CD1c-positive myeloid dendritic cell (primary cell): ENCODE data around the gene ZNF319.
"Not testable (repeated sequence)": the region's sequence is repeated elsewhere in the genome, so short reads cannot be mapped to it uniquely, and the experiment has no call there.

Source experiments
- DNase-seq: peaks from one replicate; pipeline ENCODE4 v3.0.0-alpha.2; 2016; ENCODE audit errors: extremely low spot score

ZNF319 gene

GRCh38 chr16:57997528-57998265 is 2.8 kb downstream of the ZNF319 start:
- DNase-seq: no peak

GRCh38 chr16:57997176-57997527 is 3.3 kb downstream of the ZNF319 start:
- no peak for DNase-seq

GRCh38 chr16:57996406-57997175 is 3.9 kb downstream of the ZNF319 start:
- no peak for DNase-seq

GRCh38 chr16:57995721-57996405 is 4.6 kb downstream of the ZNF319 start:
- DNase-seq: no peak

DNA sequence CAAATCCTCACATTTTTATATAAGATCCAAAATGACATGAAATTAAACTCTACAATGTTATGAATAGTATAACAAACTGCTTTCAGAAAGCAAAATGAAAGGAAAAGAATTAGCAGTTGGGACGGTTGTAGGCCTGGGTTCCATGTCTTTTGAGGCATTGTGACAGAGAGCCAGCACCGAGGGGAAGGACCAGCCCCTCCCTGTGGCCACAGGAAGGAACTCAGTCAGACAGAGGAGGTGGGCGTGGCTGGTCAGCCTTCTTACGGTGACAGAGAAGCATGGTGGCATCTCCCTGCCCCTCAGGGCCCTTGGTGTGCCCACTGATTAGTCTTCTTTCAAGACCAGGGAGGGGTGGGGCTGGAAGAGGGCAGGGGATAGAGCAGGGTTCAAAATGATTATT is 5.7 kb downstream of the ZNF319 start:
- peak; percentile 74 for DNase-seq

- DNase-seq: no peak
These were observed 6.1 kb downstream of the ZNF319 start for GRCh38 chr16:57994361-57994760.

DNA sequence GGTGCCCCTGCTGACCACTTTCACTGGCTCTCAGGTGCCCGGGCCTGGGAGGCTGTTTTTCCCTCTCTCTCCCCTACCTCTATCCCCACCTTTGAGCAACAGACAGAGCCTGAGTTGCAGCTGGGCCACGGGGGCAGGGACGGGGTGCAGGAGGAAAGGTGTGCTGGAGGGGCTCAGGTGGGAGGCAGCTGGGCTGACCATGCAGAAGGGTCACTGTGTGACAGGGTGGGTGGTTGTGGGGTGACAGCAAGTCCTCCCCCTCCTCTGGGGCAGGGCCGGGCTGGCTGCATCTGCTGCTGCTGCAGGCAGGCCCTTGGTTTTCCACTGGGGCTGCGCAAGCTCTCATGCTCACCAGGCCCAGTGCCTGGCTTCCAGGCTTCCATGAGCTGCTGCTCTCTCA is 6.6 kb downstream of the ZNF319 start:
- no peak for DNase-seq

- no peak for DNase-seq
These were observed 7.0 kb downstream of the ZNF319 start for GRCh38 chr16:57993438-57993837.

DNA sequence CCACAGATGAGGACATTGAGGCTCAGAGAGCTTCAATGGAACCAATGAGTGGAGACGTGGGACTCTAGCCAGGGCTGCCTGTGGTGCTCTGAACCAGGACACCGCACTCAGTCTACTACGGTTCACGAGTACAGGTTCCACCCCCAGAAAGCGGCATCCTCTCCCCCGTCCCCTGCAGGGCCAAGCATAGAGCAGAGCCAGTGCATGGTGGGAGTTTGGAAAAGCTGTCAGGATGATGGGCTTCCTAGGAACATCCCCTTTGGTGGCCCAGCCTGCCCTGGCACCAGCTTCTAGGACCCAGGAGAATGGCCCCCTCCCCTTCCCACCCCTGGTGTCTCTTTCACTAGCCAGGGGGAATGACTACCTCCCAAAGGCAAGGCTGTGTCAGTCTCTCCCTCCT is 8.4 kb downstream of the ZNF319 start:
- no peak for DNase-seq

- no peak for DNase-seq
These were observed 8.9 kb downstream of the ZNF319 start for GRCh38 chr16:57991551-57992059.

DNA sequence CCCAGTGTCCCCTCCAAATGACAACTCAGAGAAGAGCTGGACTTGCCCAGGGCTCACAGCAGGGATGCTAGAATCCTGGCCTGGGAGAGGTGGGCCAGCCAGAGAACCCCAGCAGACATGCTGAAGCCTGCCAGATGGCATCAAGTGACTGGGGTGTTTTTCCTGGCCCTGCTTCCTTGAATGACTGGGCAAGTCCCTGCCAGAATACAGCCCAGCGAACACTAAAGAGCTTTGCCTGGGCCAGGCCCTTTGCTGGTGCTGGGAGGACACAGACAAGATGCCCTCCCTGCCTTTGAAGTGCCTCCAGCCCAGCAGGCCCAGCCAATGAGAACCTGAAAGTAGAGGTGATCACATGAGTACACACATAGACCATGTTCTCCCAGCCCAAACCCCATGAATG is 11.5 kb downstream of the ZNF319 start:
- DNase-seq: no peak

DNA sequence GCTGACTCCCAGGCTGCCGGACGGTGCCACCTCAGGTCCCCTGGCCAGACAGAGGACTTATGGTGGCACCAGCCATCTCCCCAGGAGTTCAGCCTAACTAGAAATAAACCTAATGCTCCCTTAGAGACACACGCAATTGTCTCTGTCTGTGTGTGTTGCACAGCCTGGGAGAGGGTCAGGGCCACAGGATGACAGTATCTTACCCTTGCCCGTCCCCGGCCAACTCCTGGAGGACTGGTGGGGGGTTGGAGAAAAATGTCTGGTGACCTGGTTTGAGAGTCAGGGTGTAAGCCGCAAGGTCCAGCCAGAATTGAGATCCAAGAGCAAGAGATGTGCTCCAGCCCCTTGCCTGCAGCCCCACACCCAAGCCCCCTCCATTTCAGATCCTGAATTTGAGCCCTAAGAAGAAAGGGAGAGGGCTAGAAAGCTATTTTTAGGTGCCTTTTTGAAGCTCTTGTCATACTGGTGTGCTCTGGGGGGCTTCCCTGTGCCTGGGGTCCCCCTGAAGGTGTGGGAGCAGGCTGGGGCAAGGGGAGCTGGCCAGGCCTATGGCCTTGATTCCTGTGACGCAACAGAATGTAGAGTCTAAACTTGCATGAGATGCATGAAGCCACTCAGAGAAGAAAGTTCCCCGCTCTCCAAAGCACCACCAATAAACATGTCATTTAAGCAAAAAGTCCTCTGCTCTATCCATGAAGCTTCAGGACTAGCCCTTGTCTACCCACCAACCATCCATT is 12.9 kb downstream of the ZNF319 start:
- DNase-seq: no peak

DNA sequence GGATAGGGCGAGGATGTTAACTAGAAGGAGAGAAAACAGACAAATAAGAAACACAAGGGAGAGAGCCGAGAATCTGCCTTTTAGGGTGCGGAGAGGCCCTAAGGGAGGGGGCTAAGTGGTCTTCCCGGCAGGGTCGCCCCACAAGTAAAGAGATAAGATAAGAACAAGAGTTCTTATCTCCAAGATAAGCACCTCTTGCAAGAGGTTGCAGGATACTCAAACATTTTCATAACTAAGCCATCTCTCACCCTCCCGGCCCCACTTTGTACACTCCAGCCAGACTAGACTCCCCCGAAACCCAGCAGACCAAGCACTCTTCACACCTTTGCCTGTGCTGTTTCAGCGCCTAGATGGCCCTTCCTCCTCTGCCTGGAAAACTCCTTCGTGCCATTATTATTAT is 14.3 kb downstream of the ZNF319 start:
- DNase-seq: no peak

DNA sequence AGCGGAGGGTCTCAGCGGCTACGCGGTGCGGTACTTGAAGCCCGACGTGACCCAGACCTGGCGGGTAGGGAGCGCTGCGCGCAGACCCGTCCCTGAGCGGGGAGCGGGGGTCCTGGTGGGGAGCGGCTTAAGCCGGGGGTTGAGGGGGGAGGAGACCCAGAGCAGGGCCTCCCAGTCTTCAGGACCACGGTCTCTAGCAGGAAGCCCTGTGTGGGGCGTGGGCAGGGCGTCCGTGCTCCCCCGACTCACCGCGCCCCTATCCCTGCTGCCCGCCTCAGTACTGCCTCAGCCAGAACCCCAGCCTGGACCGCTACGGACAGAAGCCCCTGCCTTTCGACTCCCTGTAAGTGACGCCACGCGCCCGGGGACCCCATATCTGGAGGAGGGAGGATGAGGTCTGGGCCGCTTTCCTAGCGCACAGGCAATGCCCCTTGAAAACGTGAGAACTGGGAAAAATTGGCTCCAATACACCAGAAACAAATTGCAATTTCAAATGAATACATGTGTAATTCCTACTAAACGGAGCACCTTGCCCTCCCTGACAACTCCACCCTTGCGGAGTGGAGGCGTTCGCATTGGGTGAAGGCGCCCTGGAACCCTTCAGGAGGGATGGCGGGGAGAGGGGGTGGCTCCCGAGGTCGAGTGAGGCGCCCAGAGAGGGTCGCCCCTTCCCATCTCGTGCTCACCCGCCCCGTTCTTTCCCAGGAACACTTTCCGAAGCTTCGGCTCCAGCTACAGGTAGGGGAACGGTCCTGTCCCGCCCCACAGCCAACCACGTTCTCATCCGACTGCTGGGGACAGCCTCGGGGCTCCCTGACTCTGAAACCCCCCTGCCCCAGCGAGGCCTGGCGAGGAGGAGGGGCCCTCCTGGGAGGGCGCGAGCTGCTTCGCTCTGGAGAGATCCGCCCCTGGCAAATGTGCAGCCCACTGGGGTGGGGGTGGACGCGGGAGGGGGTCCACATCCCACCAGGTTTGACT is 15.0 kb downstream of the ZNF319 start:
- no peak for DNase-seq

DNA sequence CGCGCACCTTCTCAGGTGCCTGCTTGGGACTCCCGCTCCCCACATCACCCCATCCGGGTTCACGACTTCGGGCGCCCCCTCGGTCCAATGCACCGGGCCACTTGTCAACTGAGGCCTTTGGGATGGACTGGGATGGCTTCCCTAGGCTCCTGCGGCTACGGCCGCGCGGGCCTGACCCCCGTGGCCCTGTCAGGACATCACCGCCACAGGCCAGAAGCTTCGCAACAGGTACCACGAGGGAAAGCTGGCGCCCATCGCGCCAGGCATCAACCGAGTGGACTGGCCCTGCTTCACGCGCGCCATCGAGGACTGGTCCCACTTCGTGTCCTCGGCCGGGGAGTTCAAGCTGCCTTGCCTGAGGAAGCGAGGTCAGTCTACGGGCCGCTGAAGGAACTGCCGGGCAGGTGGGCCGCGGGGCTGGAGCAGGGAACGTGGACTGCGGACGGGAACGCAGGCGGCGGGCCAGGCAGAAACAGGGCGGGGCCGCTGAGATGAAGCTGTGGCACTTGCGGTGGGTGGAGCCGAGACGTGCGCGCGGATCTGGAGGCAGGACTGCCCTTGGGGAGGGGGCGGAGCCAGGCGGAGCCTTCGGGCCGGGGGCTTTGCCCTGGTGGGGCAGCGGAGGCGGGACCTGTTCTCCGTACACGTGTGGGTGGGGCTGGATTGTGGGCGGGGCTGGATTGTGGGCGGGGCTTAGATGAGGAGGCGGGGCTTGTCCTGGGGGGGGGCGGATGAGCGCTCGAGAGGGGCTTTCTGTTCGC is 15.8 kb downstream of the ZNF319 start:
- DNase-seq: peak; percentile 85

- no peak for DNase-seq
These were observed 18.1 kb downstream of the ZNF319 start for GRCh38 chr16:57982385-57982784.

- no peak for DNase-seq
These were observed 18.8 kb downstream of the ZNF319 start for GRCh38 chr16:57981636-57982035.

- no peak for DNase-seq
These were observed 21.4 kb downstream of the ZNF319 start for GRCh38 chr16:57979006-57979585.

- not testable (repeated sequence) for DNase-seq
These were observed 22.4 kb downstream of the ZNF319 start for GRCh38 chr16:57978070-57978465.
